ENCODE data around the gene MYH3.

- TF ChIP-seq CTCF (IDR thresholded peaks at IDR 0.05) (no peak), PBX3 (IDR thresholded peaks at IDR 0.05) (no peak), POLR2A (IDR thresholded peaks at IDR 0.05; ENCODE audit: low read length) (no peak), BHLHE40 (IDR thresholded peaks at IDR 0.05; ENCODE audit: low read depth, low read length) (no peak), EP300 (IDR thresholded peaks at IDR 0.05) (no peak), E2F6 (IDR thresholded peaks at IDR 0.05; ENCODE audit: borderline replicate concordance, low read depth) (no peak), CHD4 (IDR thresholded peaks at IDR 0.05; ENCODE audit: borderline replicate concordance) (no peak), TP53 (CRISPR knock-in tag; IDR thresholded peaks at IDR 0.05) (no peak), RFX5 (IDR thresholded peaks at IDR 0.05) (no peak), MAX (IDR thresholded peaks at IDR 0.05) (no peak), HEYL (CRISPR knock-in tag; IDR thresholded peaks at IDR 0.05) (no peak)
Measured at GRCh38 chr17:10598621-10599020, 58.5 kb downstream of the MYH3 start.
